Lower lobe of right lung (tissue), 2 donors: ENCODE data around the gene INPP5D. TPM values are rescaled to one million over a fixed set of nuclear protein-coding genes. Genes with fewer than 3 reads are reported as not detected.
"Not testable (repeated sequence)": the region's sequence is repeated elsewhere in the genome, so short reads cannot be mapped to it uniquely, and the experiment has no call there.

ENCODE experiments used
- ATAC-seq, 2 donors: fragments of 200-7000 bp; cut with Tn5 transposase; one replicate each; pipeline ENCODE4 v1.9.1; 2020 to 2022; ENCODE audit warnings: mild to moderate bottlenecking in 2 of 2, moderate library complexity in 2 of 2
- DNase-seq: peaks from one replicate; pipeline ENCODE4 v3.0.0-alpha.2; 2020
- H3K27ac ChIP-seq: fragments of 200-600 bp; one replicate; pipeline ENCODE4 v1.8.0; 2022
- H3K27me3 ChIP-seq: fragments of 200-600 bp; one replicate; pipeline ENCODE4 v1.8.0; 2022; ENCODE audit warnings: low read depth
- H3K36me3 ChIP-seq: fragments of 200-600 bp; one replicate; pipeline ENCODE4 v1.8.0; 2022; ENCODE audit warnings: mild to moderate bottlenecking
- H3K4me1 ChIP-seq: fragments of 200-600 bp; one replicate; pipeline ENCODE4 v1.8.0; 2022
- H3K4me3 ChIP-seq: fragments of 200-600 bp; one replicate; pipeline ENCODE4 v1.8.0; 2022; ENCODE audit warnings: mild to moderate bottlenecking
- H3K9me3 ChIP-seq: fragments of 200-600 bp; one replicate; pipeline ENCODE4 v1.8.0; 2022
- CTCF ChIP-seq: fragments of 200-600 bp; IDR thresholded peaks from one replicate; pipeline ENCODE4 v1.8.0; 2022; ENCODE audit warnings: antibody characterized with exemption, mild to moderate bottlenecking
- intact Hi-C: fragments of 100-400 bp; cut with DNase I; formaldehyde crosslinking; loops from one replicate; pipeline ENCODE4 v1.11.0; 2022
- total RNA-seq: library from RNA; stranded (reverse); fragmentation: NEBNext Ultra II Directional; extraction: Animal tissue kit (Norgen Biotek cat#: 25700); gene quantifications from one replicate; pipeline ENCODE4 v1.2.1, GENCODE V29; 2021
- donor health status: DM: no; HTN: yes; CAD: no; lungs with severe emphysema.

The INPP5D gene
- total RNA-seq, 1 donor from 2014 or later, result 32.0 TPM

- no peak for DNase-seq
- Histone ChIP-seq H3K27ac (no peak overlapping the region), H3K9me3 (no peaks in the 10 kb centered on the region), H3K4me1 (no peaks in the 10 kb centered on the region), H3K4me3 (no peak overlapping the region), H3K27me3 (no peaks in the 10 kb centered on the region), H3K36me3 (peaks cover 69% of the 10 kb centered on the region)
- intact Hi-C loops, result no loop called here
- no peak for ATAC-seq
- no peak for TF ChIP-seq CTCF
Observed at GRCh38 chr2:233148354-233148753, 88.2 kb downstream of the INPP5D start.

- H3K36me3 ChIP-seq, result peaks cover 63% of the 10 kb centered on the region
- H3K27ac ChIP-seq, result no peak overlapping the region
- no peak overlapping the region for H3K4me3 ChIP-seq
- TF ChIP-seq CTCF, result no peak
- H3K4me1 ChIP-seq, result no peaks in the 10 kb centered on the region
- H3K9me3 ChIP-seq, result no peaks in the 10 kb centered on the region
- H3K27me3 ChIP-seq, result no peaks in the 10 kb centered on the region
- intact Hi-C loops, result no loop called here
- DNase-seq, result no peak
- ATAC-seq, result no peak
Observed at GRCh38 chr2:233152541-233152940, 92.4 kb downstream of the INPP5D start.

GRCh38 chr2:233153146-233153798, 93.1 kb downstream of the INPP5D start:
- H3K36me3 ChIP-seq, result peaks cover 60% of the 10 kb centered on the region
- intact Hi-C loops, result no loop called here
- DNase-seq, result no peak
- no peaks in the 10 kb centered on the region for H3K9me3 ChIP-seq
- H3K27me3 ChIP-seq, result no peaks in the 10 kb centered on the region
- H3K4me3 ChIP-seq, result no peak overlapping the region
- TF ChIP-seq CTCF, result no peak
- H3K27ac ChIP-seq, result no peak overlapping the region
- no peaks in the 10 kb centered on the region for H3K4me1 ChIP-seq
- no peak for ATAC-seq

- Histone ChIP-seq H3K36me3 (peaks cover 56% of the 10 kb centered on the region), H3K27ac (no peak overlapping the region), H3K4me1 (no peaks in the 10 kb centered on the region), H3K4me3 (no peak overlapping the region), H3K27me3 (no peaks in the 10 kb centered on the region), H3K9me3 (no peaks in the 10 kb centered on the region)
- ATAC-seq (no peak), DNase-seq (no peak)
- intact Hi-C loops, result no loop called here
- TF ChIP-seq CTCF, result no peak
Observed at GRCh38 chr2:233156001-233156400, 95.9 kb downstream of the INPP5D start.

GRCh38 chr2:233156461-233156860, 96.3 kb downstream of the INPP5D start:
- H3K27ac ChIP-seq, H3K4me3 ChIP-seq, H3K27me3 ChIP-seq, H3K9me3 ChIP-seq, ATAC-seq, H3K4me1 ChIP-seq, intact Hi-C loops, DNase-seq: not testable (repeated sequence)
- H3K36me3 ChIP-seq, result peaks cover 56% of the 10 kb centered on the region

- Histone ChIP-seq H3K4me1 (peaks cover 21% of the 10 kb centered on the region), H3K4me3 (no peak overlapping the region), H3K36me3 (peaks cover 35% of the 10 kb centered on the region), H3K27me3 (no peaks in the 10 kb centered on the region), H3K27ac (no peak overlapping the region), H3K9me3 (no peaks in the 10 kb centered on the region)
- no peak for TF ChIP-seq CTCF
- ATAC-seq (no peak), DNase-seq (no peak)
- intact Hi-C loops, result no loop called here
Observed at GRCh38 chr2:233161730-233162129, 101.6 kb downstream of the INPP5D start.
